ENCODE data around the gene MAPK1.

DNA sequence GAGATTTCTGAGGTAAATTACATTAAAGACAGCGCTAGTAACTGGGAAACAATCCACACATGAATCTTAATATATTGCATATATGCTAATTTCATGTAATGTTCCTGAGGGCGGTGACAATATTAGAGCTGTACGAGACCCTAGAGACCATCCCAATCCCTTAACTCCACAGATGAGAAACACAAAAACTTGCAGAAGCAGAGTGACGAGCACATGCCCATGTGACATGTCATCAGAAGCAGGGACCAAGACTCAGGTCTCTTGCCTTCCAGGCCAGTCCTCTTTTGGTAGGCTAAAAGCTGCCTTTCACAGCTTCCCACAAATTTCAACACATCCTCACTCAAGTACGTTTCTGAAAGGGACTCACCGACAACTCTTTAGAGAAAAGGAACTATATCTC, 11.8 kb downstream of the MAPK1 start:
- TF ChIP-seq POLR2A (IDR thresholded peaks at IDR 0.05), result no peak
- TF ChIP-seq, protein P1, sequence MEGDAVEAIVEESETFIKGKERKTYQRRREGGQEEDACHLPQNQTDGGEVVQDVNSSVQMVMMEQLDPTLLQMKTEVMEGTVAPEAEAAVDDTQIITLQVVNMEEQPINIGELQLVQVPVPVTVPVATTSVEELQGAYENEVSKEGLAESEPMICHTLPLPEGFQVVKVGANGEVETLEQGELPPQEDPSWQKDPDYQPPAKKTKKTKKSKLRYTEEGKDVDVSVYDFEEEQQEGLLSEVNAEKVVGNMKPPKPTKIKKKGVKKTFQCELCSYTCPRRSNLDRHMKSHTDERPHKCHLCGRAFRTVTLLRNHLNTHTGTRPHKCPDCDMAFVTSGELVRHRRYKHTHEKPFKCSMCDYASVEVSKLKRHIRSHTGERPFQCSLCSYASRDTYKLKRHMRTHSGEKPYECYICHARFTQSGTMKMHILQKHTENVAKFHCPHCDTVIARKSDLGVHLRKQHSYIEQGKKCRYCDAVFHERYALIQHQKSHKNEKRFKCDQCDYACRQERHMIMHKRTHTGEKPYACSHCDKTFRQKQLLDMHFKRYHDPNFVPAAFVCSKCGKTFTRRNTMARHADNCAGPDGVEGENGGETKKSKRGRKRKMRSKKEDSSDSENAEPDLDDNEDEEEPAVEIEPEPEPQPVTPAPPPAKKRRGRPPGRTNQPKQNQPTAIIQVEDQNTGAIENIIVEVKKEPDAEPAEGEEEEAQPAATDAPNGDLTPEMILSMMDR (IDR thresholded peaks at IDR 0.05), result no peak
- no peak for TF ChIP-seq EP300 (IDR thresholded peaks at IDR 0.05)
- no peak for TF ChIP-seq POLR2AphosphoS5 (IDR thresholded peaks at IDR 0.05)

Measured in upper lobe of left lung (tissue), 4 donors.